ENCODE results near the gene DAO.
A peak's percentile ranks its signal among the peaks of the same experiment; 100 is the strongest.

The DAO gene

DNA sequence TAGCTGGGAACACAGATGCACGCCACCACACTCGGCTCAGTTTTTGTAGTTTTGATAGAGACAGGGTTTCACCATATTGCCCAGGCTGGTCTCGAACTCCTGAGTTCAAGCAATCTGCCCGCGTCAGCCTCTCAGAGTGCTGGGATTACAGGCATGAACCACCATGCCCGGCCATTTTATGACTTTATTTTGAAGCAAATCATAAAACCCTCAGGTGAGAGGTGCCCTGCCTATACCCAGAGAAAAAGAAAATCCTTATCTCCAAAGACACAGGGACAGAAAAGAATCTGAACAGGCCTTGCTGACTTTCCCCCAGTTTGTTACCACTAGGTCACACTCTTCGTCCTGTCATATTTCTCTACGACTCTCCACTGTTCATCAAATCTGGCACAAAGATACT lies 48.8 kb downstream of the DAO start:
- no peak for DNase-seq

GRCh38 chr12:108930155-108930554 lies 50.3 kb downstream of the DAO start:
- DNase-seq = no peak

GRCh38 chr12:108930756-108931155 lies 50.9 kb downstream of the DAO start:
- no peak for DNase-seq

GRCh38 chr12:108933949-108934348 lies 54.1 kb downstream of the DAO start:
- peak; percentile 78 for DNase-seq

GRCh38 chr12:108935159-108935763 lies 55.4 kb downstream of the DAO start:
- DNase-seq = no peak

- no peak for DNase-seq
These were observed 58.5 kb downstream of the DAO start for GRCh38 chr12:108938247-108938924.

GRCh38 chr12:108939594-108939993 lies 59.7 kb downstream of the DAO start:
- DNase-seq = no peak

GRCh38 chr12:108940138-108940537 lies 60.2 kb downstream of the DAO start:
- DNase-seq = no peak

DNA sequence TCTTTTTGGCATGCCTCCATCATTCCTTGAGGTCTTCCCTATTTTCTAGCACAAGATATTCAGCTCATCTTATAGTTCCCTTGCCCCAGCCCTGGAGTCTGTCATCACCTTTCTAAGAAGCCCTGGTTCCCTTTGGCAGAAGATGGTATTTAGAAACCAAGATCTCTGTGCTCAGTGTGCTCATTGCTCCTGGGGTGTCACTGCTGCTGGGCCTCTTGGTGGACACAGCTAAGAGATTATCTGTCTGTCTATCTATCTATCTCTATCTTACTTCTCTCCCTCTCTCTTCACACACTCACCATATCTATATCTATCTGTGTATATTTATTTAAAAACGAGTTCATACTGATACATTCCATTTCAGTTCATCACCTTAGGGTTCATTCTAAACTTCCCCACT lies 67.2 kb downstream of the DAO start:
- no peak for DNase-seq

- no peak for DNase-seq
These were observed 68.5 kb downstream of the DAO start for GRCh38 chr12:108948367-108948766.

GRCh38 chr12:108949976-108950375 lies 70.1 kb downstream of the DAO start:
- no peak for DNase-seq

Measured in NCI-H226 (cell line).